HG03039 (cell line): ENCODE measurements around the gene HK3.

Experiments
- ATAC-seq: cut with Tn5 transposase; IDR thresholded peaks from one replicate; pipeline ENCODE4 v1.9.1; 2021; ENCODE audit warnings: mild to moderate bottlenecking, moderate library complexity; ENCODE audit not compliant: unreplicated experiment

Gene HK3

DNA sequence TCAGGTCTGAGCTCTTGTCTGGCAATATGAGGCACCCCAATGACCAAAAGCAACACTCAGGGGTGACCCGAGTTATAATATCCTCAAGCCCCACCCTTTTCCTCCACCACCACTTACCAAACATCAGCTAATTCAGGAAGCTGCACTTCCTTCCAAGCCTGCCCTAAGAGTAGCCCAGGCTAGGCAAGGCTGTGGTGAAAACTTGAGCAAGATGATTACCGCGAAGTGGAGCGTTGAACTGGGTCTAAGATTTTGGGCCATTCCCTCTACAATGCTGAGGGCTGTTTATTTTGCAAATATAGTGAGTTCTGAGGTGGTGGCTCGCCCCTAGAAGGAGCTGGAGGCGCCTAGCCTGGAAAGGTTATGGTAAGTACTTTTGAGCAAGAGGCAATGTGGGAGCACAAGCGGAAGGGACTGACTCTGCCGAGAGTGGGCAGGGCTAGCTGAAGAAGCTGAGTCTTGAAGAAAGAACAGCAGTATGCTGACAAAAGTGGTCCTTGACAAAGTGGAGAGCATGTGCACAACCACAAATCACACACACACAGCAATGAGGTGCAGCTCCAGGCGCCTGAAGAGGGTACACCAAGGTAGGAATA, at the start of gene HK3:
HK3 (minus strand) TSS at position 51 of the 596 bp plus-strand sequence. CDS start 3,187 bp downstream, outside the sequence.
- no peak for ATAC-seq

DNA sequence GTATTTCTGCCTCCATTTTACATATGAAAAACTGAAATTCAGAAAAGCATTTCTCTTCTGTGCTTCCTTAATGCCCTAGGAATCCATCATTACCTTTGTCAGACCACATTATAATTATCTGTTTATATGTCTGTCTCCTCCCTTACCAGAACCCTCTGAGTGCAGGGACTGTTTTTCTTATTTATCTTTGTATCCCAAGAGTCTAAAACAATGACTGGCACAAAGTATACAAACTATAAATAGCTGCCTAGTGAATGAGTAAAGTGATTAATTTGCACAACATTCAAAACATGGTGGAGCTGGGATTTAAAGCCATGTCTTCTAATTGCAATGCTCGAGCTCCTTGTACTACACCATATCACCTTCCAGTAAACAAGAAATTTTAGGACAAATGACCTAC, 49.3 kb upstream of the HK3 start:
- no peak for ATAC-seq

DNA sequence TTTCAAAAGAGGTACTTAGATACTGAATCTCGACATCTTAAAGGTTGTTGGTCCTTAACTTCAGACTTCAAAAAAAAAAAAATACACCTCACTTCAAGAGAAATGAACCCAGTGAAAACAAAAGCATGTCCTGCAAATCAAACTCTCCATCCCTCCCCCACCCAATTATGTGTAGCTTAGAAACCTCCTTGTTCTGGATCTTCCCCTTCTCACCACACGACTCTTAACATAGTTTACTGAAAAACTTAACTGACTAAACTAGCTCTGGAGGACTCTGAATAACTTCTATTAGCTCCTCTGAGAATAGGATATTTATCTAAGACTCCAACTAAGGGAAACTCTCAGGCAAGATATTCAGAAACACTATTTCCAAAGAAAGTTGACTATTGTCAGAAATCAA, 48.7 kb upstream of the HK3 start:
- ATAC-seq: no peak

- ATAC-seq: no peak
These were observed 45.1 kb upstream of the HK3 start for GRCh38 chr5:176944268-176944667.

GRCh38 chr5:176943816-176944215, 44.7 kb upstream of the HK3 start:
- no peak for ATAC-seq

DNA sequence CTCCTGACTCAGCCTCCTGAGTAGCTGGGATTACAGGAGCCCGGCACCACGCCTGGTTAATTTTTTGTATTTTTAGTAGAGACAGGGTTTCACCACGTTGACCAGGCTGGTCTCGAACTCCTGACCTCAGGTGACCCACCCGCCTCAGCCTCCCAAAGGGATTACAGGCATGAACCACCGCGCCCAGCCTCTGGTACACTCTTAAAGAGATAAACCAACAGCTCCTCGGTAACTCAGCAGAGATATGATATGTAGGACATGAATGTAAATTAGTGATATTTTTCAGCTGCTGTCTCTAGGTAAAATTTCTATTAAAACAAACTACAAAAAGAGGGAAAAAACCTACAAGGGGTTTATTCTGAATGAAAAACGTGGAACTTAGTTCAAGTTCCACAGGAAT, 42.8 kb upstream of the HK3 start:
- no peak for ATAC-seq

DNA sequence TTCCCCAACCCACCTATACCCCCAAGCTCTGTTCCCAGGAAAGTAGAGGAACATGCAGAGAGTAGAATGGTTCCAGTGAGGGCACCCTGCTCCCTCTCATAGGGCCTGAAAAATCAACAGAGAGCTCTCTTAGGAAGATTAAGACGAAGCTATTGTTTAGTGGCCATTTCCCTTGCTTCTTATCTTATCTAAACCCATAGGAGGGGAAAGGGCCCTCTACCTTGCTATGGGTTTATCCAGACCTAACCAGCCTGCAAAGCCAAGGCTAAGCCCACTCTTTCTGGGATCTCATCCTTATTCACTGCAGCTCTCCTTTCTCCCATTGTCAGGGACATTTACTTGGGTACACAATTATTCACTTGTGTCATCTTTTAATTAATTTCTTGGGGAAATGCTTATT, 39.3 kb upstream of the HK3 start:
- no peak for ATAC-seq

DNA sequence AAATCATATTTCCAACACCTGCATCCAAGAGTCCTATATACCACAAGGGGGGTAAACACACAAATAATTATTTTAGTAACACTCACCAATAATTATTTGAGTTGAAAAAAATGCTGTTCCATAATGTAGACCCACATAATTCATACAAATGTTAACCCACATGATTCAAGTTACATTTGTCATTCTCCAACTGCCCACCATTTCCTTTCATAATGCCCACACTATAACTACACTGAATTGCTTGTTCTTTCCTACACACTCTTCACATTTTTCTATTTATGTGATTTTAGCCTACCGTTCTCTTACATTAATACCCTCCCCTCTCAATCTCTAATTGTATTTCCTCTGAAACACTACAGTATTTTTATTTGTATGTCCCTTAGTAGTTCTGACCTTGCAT, 35.9 kb upstream of the HK3 start:
- ATAC-seq: no peak

- ATAC-seq: no peak
These were observed 35.3 kb upstream of the HK3 start for GRCh38 chr5:176934309-176934930.

GRCh38 chr5:176929654-176930053, 30.5 kb upstream of the HK3 start:
- no peak for ATAC-seq

- no peak for ATAC-seq
These were observed 28.4 kb upstream of the HK3 start for GRCh38 chr5:176927562-176927961.

DNA sequence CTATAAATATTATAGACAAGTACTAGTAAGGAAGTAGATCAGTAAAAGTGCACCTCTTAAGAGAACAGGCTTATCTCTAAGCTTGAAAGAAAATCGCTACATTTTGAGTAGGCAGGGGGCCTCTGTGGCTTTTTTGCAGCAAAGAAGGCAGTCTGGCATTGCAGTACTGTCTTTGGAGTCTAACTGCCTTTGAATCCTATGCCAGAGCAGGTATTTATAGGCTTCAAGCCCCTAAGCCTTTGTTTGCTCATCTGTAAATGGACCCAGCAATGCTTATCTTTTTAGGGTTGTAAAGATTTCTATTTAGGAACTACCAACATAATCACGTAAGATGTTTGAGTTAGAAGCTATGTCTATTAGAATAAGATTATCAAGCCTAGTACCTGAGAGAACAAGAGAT, 23.7 kb upstream of the HK3 start:
- ATAC-seq: no peak

GRCh38 chr5:176921714-176922113, 22.6 kb upstream of the HK3 start:
- no peak for ATAC-seq

GRCh38 chr5:176918613-176919012, 19.5 kb upstream of the HK3 start:
- ATAC-seq: no peak

GRCh38 chr5:176916337-176916736, 17.2 kb upstream of the HK3 start:
- ATAC-seq: no peak

DNA sequence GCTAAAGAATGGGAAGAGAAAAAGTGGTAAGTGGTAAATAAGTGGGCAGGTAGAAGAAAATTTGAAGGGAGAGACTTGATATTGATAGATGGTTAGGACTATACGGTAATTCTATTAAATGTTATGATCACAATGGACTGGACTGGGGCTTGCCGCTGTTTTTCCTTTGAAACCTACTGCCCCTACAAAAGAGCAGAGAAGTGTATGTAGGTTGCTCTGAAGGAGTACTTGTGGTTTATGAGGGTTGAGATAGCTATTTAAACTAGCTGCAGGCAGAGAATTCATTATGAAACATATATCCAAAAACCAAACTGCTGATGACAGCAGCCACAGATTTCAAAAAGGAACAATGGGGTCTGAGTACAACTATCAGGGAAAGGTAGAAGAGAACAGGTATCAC, 16.8 kb upstream of the HK3 start:
- ATAC-seq: no peak

- ATAC-seq: no peak
These were observed 13.0 kb upstream of the HK3 start for GRCh38 chr5:176912115-176912514.

DNA sequence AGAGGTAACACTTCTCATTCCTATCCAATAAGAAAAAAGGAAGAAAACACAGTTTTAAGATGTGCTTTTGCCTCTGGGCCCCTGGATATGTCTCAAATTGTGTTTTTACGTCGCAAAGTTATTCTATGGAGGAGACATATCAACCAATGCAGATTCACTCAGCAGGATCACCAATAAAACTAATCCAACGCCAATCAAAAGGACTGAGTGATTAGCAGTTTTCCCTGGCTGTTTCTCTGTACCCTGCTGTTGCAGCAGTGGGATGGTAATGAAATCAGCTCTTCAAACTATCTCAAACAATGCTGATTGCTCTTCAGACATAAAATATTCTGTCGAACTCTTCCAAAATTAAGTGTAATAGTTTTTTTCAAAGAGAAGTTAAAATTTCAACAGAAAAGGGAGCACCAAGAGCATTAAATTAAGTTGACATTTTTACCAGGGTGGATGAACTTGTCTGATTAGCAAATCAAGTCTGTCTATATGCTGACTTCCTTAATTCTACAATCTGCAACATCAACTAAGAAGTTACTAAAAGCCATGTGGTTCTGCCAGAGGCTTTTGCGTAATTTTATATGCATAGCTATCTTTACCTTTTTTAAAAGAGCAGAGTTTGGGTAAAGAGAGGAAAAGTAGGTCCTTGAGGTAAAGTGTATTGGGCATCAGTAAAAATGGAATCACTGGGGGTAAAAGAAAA, 9.7 kb upstream of the HK3 start:
- ATAC-seq: no peak

DNA sequence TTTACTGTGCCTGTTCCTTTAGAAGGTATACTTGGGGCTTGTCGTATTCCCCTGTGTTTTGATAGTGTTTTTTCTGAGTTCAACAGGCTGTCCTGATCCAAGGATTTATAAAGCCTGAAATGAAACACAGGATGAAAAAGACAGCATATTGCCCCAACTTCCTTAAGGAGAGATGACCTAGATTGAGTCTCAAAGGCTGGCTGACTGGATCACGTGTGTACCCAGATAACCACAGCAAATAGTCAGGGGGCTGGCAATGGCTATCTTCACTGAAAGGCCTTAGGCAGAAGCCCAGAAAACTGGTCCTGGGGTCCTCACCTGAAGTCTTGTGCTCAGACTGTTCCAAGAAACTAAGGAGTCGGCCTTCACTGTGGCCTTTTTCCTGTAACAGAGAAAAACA, 7.7 kb upstream of the HK3 start:
- ATAC-seq: no peak

GRCh38 chr5:176906126-176906525, 7.0 kb upstream of the HK3 start:
- no peak for ATAC-seq

DNA sequence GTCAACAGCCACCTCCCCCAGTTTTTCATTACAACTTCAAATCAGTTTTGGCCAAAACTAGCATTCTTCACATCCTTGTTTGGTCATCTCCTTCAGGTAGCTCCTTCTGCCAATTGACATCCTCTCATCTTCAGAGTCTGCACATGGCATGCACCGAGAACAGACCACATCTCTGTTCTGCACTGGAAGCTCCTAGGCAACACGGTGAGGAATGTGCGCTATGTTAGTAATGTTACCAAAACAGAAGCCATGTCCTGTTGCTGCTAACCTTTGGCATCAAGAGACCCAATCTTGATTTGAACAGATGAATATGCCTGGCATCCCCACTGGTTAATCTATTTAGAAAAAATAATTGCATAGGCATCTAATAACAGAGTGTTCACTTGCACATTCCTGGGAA, 5.1 kb upstream of the HK3 start:
- no peak for ATAC-seq

GRCh38 chr5:176902911-176903664, 3.9 kb upstream of the HK3 start:
- no peak for ATAC-seq
